HL-60/S4 treated with phorbol 12-myristate 13-acetate at 8.2 ng/mL for 4 days and 3 days (cell line): Measurements from ENCODE around the gene SQSTM1.

Experiments
- in situ Hi-C: fragments of 300-500 bp; cut with MboI; formaldehyde crosslinking; loops from 2 replicates; pipeline ENCODE4 v1.15.0; 2022; ENCODE audit warnings: low sequenced_read_pairs

SQSTM1 gene

DNA sequence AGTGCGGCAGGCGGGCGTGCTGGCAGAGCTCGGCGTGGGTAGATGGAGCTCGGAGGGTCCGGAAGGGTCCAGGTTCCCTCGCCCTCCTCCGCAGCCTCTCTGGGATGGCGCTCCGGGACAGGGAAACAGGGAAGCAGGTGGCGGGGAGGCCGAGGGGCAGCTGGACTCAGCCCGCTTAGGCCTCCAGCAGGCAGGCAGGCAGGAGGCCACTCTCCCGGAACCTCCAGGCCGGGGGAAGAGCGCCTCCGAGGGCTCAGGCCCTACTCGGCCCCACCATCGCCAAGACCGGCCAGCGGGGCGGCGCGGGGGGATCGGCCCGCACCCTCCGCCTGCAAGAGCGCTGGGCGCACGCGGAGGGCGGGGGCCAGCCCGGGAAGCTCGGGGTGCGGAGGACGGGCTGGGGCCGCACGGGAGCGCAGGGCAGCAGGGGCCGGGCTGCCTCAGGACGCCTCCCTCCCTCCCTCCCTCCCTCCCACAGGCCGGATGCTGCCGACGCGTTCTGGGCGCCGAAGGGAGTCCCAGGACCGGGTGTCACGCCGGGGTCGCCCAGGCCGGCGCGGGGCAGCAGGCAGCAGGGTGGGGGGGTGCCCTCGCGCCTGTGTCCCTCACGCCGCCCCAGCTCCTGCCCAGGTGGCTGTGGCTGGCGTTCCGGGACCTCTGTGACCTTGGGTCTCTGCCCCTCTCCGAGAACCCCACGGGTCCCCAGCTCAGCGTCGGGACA, 15.0 kb upstream of the SQSTM1 start:
- in situ Hi-C loops = no loop called here

DNA sequence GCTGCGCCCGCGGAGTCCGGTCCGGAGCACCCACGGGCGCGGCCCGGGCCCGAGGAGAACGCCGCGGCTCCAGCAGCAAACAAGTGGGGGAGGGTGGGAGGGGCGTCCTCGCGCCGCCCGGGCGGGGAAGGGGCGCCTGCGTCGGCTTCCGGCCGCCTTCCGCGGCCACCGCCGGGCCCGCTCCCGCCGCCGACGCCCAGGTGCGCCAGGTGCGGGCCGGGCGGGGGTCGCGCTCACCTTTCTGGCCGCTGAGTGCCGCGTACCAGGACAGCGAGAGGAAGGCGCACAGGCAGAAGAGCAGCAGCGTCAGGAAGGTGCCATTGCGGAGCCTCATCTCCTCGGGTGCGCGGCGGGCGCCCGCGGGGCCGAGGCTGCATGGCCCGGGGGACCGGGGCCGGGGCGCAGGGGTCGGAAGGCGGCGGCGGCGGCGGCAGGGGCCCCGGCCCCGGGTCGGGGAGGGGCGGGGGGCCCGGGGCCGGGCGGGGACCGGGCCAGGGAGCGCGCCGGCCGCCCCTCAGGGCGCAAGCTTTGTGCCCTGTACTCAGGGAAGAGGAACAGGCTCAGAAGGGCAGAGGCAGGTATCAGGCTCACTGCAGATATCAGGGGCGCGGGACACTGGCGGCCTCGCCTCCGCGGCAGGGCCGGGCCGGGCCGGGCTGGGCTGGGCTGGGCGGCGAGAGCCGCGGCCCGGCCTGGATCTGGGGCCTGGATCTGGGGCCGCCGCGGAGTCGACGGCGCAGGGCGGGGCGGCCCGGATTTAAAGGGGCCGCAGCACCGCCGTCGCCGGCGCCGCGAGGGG, 14.3 kb upstream of the SQSTM1 start, which contains the start of gene MGAT4B:
TSS of gene MGAT4B (minus strand) at position 617 of the 799 bp plus-strand sequence. CDS start at position 334, 283 bp downstream.
- in situ Hi-C loops = no loop called here

DNA sequence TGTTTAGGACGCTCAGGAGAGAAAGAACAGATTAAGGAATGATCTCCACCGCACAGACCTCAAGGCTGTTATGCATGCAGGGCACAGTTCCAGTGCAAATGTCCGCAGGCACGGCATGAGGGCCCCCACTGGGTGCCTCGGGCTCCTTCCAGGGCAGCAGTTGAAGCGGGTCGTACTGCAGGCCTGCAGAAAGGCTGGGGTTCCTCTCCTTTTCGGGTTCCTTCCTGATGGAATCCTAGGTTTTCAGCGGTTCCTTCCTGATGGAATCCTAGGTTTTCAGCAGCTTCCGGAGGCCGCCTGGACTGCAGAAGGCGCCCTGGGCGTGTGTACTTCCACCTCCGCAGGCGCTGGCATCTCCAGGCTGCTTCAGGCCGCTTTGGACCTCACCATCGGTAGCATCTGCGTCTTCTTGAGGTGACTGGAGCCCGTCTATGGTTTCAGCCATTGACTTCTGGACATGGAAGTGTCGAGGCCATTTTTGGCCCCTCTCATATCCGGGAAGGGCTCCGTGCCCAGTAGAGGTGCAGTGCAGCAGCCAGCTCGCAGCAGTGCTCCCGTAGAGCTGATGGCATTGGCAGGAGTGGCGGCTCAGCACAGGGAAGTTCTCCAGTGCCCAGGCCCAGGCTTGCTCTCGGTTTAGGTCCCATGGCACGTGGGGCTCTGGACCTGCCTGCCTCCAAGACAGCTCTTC, 8.4 kb upstream of the SQSTM1 start:
- in situ Hi-C loops = no loop called here

DNA sequence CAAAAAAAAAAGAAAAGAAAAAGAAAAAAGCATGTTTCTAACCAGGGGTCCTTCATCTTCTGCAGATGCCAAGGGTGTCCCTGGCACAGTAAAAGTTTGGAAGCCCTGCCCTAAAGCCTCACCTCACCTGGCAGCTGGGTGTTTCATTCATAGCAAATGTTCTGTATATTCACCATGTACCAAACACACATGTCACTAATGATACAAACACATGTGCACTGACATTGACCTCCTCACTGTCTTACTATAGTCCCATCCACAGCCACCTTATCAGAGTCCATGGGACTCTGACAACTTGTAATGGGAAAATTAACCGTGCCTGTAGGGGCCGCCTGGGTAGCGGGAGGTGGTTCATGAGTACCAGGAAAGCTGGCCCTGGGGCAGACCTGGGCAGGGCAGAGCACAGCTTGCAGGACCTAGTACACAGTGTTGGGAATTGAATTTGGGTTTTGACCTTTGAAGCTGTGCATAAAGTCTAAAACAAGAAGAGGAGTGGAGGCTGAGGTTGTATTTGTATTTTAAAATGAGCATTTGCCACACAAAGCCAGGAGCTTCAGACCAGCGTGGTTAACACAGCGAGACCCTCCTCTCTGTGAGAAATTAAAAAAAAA, 7.6 kb upstream of the SQSTM1 start:
- in situ Hi-C loops = no loop called here

DNA sequence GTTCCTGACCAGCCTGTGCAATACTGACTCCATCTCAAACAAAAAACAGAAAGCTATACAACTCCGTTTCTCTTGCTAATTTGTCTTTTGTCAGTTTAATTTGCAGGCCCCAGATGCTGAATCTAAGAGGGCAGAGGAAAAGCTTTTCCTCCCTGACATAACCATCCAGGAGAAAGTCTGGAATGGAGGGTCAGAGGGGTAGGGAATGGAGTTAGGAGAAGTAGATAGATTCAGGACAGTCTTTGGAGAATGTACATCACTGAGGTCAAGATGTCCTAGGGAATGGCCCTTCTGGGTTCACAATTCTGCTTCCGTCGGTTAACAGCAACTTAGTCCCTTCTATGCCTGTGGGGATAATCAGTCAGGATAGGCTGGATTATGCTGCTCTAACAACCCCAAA, 6.6 kb upstream of the SQSTM1 start:
- in situ Hi-C loops = no loop called here

DNA sequence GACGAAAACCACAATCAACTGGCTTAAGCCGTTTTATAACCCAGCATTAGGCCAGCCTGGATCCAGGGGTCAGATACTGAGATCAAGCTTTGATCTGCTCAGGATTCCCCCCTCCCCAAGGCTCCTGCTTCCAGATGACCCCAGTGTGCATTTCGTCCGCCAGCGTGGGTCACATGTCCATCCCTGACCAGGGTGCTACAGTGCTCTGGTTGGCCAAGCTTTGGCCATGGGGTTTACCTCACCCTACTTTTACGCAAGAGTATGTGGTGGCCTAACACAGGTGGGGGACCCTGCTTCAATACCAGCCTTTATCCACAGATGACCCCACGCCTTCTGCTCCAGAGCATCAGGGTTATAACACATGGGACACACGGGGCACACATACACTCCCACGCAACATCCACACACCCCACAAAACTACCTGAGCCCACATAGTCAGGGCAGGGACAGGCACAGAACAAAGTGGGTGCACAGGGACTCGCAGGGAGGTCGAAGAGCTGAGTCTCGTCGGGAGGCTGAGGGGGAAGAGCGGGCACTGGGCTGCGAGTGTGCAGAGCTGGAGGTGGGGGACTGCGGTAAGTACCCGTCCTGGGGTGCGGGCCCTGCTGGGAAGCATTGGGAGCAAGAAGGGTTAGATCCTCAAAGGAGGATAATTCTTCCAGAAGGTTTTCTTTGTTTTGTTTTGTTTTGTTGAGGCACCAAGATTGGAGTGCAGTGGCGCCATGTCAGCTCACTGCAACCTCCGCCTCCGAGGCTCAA, 5.0 kb upstream of the SQSTM1 start:
- in situ Hi-C loops = no loop called here

DNA sequence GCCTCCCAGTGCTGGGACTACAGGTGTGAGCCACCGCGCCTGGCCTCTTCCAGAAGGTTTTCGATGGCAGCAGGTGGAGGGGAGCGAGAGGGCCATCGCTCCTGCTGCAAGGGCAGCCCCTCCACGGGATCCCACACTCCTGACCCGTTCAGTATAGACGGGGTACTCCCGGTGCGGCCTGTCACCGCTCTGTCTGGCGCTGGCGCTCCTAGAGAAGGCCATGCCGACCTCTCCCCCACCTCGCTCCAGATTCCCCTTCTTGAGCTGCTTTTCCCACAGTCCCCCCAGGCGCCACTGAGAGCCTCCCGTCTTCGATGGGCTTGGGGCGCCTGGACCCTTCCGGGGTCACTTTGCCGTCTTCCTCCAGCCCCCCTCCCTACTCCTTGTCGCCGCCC, 4.3 kb upstream of the SQSTM1 start:
- in situ Hi-C loops = no loop called here

DNA sequence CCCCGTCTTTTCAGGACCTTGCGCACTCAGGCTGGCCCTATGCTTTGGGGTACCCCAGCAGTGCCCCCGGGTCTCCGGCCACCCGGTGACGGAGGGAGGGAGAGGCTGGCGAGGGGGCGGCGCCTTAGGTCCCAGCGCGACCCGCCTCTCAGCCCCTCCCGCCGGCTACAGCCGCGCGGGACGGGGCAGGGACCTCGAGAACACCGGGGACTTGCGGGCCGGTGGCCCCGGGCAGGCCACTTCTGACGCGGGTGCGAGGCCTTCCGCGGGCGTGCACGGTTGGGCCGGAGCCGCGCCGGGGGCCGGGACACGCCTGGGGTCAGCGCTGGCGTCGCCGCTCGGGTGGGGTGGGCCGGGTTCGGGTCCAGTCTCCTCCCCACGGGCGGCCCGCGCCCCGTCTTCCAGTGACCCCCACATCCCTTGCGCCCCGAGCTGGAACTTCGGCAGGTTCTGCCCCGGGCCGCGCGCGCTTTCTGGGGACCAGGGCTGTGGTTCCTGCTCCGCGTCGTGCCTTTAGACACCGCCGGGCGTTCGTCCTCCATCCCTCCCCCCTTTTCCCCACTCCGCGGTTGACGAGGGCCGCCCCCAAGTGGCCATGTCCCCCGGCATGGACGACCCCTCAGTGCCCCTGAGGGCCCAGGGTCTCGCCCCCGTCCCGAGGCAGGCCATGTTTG, 3.8 kb upstream of the SQSTM1 start:
- in situ Hi-C loops = no loop called here

DNA sequence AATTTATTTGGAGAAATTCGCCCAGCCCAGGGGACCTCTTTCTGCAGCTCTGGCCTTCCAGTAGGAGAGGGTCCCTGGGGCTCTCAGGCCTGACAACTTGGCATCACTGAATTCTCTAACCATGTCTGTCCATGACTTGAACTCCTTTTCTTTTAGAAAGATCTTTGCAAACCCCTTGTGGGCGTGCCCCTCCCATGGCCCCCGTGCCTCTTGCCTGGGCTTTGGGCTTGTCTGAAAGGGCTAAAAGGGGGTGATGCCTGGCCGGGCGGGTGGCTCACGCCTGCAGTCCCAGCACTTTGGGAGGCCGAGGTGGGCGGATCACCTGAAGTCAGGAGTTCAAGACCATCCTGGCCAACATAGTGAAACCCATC, 3.2 kb upstream of the SQSTM1 start:
- in situ Hi-C loops = no loop called here

DNA sequence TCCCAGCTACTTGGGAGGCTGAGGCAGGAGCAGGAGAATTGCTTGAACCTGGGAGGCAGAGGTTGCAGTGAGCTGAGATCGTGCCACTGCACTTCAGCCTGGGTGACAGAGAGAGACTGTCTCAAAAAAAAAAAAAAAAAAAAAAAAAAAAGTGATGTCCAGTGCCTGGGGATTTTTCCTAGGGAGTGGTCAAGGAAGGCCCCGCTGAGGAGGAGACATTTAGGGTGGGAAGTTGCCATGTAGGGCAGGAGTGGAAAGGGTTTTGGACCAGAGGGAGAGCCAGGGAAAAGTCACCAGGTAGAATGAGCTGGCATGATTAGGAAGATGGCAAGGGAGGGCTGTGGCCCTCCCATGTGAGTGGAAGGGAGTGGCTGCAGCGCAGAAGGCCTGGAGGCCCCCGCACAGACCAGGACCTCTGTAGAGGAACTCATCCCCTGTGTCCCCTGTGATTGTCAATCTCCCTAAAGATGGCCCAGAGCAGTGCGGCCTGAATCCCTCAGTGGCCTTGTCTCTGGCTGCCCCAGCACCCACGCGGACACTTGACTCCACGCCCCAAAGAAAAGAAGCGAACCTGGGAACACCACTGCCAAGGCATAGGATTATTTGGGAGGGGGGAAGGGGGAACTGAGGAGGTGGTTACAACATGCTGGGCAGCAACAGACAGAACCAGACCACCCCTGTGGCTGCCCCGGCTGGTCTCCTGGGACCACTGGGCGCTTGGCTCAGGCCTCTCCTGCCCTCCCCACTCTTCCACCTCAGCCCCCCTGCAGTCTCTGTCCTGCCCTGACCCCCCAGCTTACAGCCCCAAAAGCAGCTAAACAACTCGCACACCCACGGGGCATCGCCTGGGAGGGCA, 2.6 kb upstream of the SQSTM1 start:
- in situ Hi-C loops = no loop called here

DNA sequence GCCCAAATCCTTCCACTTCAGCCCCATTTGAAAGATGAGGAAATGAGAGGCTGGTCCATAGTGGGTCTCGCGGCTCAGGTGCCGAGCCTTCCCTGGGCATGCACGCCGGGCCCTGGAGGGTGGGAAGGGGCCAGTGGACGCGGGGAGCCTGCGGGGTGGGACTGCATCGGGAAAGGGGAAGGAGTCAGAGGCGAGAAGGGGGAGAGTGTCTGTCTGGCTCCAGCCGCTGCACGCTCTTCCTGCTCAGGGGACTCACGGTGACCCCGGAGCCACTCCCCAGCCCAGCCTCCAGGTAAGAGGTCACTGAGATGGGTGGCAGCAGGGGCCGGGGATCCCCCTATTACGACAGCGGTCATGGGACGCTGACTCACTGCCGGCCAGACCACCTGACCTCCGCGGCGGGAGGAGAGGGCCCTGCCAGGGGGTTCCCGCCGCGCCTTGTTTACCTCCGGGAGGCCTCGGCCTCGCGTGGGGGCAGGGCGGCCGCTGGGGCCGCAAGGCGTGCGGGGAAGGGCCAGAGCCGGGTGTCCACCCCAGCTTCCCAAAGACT, 1.9 kb upstream of the SQSTM1 start:
- in situ Hi-C loops = no loop called here

DNA sequence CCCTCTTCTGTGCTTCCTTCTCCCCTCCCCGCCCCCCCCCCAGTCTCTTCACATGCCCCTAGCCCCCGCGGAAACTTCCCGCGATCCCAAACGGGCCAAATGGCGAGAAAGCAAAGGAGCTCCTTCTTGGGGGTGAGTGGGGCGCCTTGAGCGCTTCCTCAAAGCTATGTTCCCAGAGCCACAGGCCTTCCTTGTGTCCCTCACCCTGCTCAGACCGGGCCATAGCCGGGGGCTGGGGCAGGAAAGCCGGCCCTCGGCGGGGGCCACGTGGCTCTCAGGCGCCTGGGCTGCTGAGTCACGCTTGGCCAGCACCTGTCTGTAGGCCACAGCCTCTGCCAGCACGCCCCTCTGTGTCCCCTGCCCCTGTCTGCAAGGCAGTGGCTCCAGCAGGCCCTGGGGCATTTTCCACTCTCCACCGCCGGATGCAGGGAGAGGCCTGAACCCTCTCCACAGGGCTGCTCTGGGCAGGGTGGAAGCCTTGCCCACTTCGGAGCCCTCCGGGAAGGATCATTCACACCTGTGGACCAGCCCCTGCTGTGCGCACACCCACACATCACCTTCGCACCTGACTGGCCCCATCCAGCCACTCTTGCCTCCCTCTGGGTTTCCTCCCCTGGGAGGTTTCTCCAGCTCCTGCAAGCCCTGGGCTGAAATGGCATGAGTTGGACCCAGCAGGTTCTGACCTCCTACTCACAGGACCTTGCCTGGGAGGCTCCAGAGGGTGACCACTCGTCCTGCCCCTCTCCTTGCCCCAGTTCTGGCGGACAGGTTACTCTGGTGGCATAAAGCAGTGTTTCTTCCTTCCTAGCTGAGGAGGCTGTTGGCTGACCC, 1.2 kb upstream of the SQSTM1 start:
- in situ Hi-C loops = no loop called here

DNA sequence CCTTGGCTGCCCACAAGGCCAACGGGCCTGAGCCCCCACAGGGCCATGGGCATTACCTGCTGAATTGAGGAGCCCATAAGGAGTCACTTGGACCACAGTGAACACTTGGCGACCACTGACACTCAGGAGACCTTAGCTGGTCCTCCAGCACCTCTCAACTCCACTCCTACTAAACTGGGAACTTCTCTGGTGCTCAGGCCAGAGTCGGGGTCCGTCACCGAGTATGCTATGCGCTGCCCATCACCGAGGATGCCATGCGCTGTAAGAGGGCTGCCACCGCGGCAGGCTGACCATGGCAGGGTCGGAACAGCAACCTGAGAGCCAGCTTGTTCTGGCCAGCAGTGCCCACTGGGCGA, 600 bp upstream of the SQSTM1 start:
- in situ Hi-C loops = no loop called here

DNA sequence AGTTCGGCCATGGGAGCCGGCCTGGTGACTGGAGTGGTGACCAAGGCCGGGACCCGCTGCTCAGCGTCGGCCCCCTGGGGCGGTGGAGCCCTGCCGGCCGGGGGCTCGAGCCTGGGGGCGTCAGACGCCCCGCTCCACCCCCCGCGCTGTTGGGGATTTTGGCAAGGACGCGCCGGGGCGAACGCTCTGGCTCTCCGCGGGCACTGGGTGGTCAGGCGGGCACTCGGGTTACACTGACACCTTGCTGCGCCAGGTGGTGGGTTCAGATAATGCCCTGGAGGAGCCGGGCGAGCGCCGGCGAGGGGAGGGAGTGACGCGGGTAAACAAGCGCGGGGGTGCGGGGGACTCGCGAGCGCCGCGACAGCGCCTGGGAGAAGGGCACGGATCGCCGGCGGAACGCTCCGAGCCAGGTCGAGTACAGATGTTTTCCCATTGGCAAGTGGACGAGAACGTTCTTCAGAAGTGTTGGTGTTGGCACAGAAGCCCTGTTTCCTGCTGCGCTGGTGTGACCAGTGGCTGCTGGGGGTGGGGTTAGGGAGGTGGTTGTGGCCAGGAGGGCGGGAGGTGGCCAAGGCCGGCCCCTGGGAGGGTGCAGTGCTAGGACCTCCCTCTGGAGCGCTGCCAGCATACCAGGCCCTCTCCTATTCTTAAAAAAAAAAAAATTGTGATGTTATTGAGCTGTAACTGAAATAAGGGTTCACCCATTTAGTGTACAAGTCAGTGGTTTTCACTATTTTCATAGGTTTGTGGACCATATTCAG, 773 bp downstream of the SQSTM1 start:
- in situ Hi-C loops = no loop called here

DNA sequence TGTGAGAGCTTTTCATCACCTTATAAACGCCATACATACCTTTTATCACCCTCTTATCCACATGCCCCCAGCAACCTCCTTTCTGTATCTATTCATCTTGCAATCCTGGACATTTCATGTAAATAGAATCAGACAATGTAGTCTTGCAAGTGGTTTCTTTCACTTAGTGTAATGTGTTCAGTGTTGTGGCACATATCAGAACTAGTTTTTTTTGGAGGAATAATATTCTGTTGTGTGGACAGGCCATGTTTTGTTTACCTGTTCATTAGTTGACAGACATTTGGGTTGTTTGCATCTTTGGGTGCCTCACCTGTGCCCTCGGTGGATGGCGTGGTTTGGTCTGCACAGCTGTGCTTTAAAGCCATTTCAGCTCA, 1.3 kb downstream of the SQSTM1 start:
- in situ Hi-C loops = no loop called here

DNA sequence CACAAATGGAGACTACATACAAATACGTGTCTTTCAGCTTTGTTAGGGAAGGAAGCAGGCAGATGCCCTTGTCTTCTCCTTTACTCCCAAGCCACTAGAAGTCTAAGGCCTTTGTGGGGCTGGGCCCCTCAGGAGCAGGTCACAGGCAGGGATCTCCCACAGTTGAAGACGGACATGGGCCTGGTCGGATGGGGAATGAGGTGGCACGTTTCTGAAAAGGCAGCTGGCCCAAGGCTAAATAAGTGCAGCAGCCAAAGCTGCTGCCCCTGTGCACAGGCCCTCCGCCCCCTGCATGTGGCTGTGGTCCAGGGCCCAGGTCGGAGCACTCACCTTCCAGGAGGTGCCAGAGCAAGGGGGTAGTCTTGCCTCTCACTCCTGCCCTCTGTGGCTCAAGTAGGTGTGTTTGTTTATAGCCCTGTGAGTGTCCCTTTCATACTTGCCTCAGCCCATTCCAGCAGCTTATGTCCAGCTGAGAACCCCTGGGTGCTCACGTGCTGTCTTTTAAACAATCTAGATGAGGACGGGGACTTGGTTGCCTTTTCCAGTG, 1.8 kb downstream of the SQSTM1 start:
- in situ Hi-C loops = no loop called here
